Cerebellar cortex (tissue), 1 donor: Measurements from ENCODE around the gene MLEC.

Experiments
- DNase-seq: peaks from one replicate; pipeline ENCODE4 v3.0.0-alpha.2; 2015; ENCODE audit warnings: low spot score

MLEC gene

GRCh38 chr12:120741476-120742421 lies 54.8 kb downstream of the MLEC start:
- DNase-seq = no peak

- DNase-seq = no peak
These were observed 58.1 kb downstream of the MLEC start for GRCh38 chr12:120744922-120745493.

- no peak for DNase-seq
These were observed 61.3 kb downstream of the MLEC start for GRCh38 chr12:120748242-120748641.

GRCh38 chr12:120749256-120749655 lies 62.3 kb downstream of the MLEC start:
- DNase-seq = no peak

- no peak for DNase-seq
These were observed 63.9 kb downstream of the MLEC start for GRCh38 chr12:120750806-120751205.

- DNase-seq = no peak
These were observed 64.4 kb downstream of the MLEC start for GRCh38 chr12:120751389-120751788.
